Prostate gland (tissue), 2 donors: ENCODE data around the gene FMN2.

Source experiments
- POLR2A ChIP-seq: fragments of 450-650 bp; IDR thresholded peaks from one replicate; pipeline ENCODE4 v1.6.1; 2016; ENCODE audit warnings: antibody characterized with exemption, mild to moderate bottlenecking
- POLR2AphosphoS5 ChIP-seq: sonication (generic); formaldehyde crosslinking; IDR thresholded peaks from one replicate; pipeline ENCODE4 v1.6.1; 2017; ENCODE audit warnings: antibody characterized with exemption
- TF ChIP-seq, protein P1 (sequence below), 4 experiments: fragments of 200-600 bp in 2 of 4; fragments of 450-650 bp in 2 of 4; sonication (generic) in 2 of 4; IDR thresholded peaks; 1 replicate in 3 of 4; 2 replicates in 1 of 4; pipeline ENCODE4 v1.5.1; 2016 to 2019; ENCODE audit warnings: antibody characterized with exemption in 4 of 4, mild to moderate bottlenecking in 2 of 4, moderate library complexity in 2 of 4

DNA sequence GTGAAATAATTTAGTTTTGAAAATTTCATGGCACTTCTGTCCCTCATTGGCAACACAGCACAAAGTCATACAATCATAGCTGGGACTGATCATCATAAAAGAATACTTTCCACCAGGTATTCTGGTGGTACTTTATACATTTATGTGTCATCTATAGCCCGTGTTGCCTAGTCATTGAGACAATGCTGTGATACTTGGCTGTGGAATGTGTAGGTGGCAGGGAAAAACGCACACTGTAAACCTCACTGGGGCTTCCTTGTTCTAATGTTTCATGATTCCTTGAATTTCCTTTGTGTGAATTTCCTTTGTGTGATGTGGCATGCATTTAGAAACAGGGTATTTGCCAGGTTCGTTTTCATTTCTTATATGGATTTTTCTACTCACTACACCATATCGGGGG is 118.3 kb downstream of the FMN2 start:
- TF ChIP-seq, protein P1, sequence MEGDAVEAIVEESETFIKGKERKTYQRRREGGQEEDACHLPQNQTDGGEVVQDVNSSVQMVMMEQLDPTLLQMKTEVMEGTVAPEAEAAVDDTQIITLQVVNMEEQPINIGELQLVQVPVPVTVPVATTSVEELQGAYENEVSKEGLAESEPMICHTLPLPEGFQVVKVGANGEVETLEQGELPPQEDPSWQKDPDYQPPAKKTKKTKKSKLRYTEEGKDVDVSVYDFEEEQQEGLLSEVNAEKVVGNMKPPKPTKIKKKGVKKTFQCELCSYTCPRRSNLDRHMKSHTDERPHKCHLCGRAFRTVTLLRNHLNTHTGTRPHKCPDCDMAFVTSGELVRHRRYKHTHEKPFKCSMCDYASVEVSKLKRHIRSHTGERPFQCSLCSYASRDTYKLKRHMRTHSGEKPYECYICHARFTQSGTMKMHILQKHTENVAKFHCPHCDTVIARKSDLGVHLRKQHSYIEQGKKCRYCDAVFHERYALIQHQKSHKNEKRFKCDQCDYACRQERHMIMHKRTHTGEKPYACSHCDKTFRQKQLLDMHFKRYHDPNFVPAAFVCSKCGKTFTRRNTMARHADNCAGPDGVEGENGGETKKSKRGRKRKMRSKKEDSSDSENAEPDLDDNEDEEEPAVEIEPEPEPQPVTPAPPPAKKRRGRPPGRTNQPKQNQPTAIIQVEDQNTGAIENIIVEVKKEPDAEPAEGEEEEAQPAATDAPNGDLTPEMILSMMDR (IDR thresholded peaks at IDR 0.05), result no peak
- no peak for TF ChIP-seq POLR2AphosphoS5
- TF ChIP-seq POLR2A, result no peak
